HG02981 (cell line): Measurements from ENCODE around the gene DDIT4L.
"Not testable (repeated sequence)": the region's sequence is repeated elsewhere in the genome, so short reads cannot be mapped to it uniquely, and the experiment has no call there.

ENCODE experiments used
- ATAC-seq: cut with Tn5 transposase; IDR thresholded peaks from one replicate; pipeline ENCODE4 v1.9.1; 2021; ENCODE audit warnings: mild to moderate bottlenecking, moderate library complexity; ENCODE audit not compliant: unreplicated experiment

The DDIT4L gene

DNA sequence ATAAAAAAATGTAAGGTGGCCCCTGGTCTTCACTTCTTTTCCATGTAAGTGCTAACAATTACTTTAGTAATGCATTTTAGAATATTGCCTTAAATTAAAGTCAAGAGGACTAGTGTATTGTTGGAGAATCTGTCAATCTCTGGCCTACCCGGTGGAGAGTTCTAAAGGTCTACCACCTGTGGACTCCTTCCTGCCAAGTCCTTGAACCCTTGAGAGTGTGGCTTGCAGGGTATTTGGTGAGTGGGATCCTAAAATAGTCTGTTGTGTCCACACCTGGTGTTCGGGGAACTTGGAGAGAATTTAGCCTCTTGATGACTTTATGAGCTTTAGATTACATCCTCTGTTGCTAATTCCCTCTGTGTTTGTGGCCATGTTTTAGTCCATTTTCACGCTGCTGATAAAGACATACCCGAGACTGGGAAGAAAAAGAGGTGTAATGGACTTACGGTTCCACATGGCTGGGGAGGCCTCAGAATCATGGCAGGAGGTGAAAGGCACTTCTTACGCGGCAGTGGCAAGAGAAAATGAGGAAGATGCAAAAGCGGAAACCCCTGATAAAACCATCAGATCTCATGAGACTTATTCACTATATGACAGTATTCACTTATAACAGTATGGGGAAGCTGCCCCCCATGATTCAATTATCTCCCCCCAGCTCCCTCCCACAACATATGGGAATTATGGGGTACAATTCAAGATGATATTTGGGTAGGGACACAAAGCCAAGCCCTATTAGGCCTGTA is 23.8 kb downstream of the DDIT4L start:
- ATAC-seq = no peak

DNA sequence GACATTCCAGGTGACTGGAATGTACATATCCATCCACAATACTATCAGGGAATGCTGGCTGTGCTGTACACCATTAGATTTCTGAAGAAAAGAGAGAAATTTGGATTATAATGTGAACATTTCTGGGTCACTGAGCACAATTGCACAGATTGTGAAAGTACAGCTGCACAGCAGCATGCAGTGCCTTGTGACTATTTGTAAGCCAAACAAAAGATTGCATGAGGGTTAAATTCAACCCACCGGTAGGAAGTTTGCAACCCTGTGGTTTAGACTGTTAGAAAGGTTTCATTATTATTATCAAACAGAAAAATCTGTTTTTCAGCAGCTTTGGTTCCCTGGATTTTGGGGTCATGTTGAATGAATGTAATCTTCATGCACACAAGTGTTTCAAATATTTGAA is 24.5 kb downstream of the DDIT4L start:
- ATAC-seq = no peak

DNA sequence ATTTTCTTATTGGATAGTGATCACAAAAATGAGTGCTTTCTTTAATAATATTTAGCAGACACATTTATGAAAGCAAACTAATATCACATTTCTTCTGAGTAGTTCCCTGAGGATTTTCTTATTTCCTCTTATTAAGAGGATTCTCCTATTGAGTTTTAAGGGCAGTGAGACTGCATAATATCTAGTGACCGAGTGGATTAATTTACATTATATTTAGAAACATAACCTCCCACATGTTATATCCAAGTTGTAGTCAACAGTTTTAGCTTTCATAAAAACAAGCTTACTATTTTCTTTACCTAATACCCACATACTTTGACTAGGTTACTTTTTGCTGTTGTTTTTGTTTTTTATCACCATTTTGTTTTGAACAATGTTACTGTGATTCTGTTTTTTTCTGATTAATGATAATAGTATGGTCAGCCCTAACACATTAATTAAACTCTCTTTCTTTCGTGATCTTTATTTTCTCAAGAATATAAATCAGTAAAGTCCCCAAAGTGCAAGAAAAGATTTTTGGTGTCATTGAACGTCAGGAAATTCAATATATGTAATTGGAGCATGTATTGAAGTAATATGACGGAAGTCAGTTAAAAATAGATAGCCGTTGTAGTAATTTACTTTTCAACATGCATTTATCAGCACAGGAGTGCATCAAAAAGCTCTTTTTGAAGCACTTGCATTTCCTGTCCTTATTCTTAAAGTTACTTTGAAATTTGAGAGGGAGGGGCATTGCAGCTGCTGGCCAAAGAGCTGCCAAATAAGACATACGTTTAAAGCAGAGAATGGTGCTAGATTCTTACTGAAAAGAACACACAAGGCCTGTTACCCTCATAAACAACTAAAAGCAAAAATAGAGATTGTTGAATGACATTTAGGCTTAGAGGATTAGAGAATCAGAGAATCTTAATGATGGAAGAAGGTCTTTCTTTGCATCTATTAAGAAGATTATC is 25.2 kb downstream of the DDIT4L start:
- ATAC-seq = no peak

DNA sequence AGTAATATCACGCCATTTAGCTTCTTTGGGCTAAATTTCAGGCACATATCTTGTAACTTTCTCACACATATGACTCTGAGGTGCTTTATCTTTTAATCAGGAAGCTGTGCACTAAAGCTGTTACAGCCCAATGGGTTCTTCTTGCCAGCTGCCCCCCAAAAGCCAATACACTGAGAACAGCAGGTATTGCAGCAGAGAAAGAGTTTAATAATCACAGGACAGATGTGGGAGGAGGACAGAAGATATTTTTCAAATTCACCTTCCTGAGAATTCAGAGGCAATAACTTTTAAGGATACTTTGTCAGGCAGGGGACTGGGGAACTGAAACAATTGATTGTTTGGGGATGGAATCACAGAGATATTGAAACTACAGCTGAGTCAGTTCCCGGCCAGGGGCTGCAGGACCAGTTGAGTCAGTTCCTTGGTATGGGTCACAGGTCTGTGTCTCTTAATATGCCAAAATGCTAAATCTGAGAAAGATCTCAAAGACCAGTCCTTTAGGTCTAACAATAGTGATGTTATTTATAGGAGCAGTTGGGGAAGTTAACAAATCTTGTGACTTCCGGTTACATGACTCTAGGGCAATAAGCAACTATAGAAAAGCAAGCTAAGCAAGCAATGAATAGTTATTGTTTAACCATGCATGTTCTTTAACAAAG is 28.1 kb downstream of the DDIT4L start:
- peak; percentile 73 for ATAC-seq

DNA sequence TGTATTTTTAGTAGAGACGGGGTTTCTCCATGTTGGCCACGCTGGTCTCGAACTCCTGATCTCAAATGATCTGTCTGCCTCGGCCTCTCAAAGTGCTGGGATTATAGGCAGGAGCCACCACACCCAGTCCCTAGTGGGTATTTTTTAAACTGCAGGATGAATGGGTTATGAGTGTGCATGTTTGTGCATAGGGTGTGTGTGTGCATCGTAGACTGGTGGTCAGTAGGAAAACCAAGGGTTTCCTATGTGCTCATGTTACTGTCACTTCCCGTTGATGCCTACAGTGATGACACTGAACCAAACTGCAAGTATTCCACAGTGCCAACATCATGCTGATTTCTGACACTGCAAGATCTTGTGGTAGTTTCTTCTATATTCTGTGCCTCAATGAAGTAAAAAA is 41.1 kb downstream of the DDIT4L start:
- ATAC-seq = no peak

DNA sequence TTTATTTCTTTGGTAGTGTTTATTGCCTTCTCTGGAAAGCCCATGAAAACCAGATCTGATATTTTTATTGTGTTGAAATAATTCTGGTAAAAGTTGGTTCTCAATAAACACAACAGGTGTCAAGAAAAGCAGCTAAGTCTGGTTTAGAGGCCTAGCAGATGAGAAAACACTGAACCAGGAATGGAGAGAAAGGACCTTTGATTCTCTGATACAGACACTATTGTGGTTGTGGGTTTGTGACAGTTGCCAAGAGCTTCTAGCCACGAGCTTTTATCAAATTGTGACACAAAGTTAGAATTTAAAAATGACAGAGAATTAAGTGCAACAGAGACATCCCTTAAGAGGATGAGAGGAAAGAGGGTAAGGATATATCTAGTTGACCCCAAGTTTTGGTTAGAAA is 42.6 kb downstream of the DDIT4L start:
- no peak for ATAC-seq

DNA sequence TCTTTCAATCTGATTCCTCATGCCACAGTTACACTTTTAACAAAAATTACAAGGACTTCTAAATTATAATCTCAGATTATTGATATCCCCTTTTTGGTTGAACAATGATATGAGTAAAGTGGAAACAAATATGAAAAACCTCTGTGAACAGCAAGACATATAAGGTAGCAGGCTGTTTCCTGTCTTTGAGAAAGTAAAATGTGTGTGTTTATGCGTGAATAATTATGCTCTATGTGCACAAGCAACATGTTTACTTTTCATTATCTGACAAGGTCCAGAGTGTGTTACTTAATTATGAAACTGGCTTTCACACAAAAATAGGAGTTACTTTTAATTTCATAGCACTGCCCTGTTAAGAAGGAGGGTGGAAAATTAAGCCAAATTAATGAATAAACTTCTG is 43.1 kb downstream of the DDIT4L start:
- ATAC-seq = no peak

DNA sequence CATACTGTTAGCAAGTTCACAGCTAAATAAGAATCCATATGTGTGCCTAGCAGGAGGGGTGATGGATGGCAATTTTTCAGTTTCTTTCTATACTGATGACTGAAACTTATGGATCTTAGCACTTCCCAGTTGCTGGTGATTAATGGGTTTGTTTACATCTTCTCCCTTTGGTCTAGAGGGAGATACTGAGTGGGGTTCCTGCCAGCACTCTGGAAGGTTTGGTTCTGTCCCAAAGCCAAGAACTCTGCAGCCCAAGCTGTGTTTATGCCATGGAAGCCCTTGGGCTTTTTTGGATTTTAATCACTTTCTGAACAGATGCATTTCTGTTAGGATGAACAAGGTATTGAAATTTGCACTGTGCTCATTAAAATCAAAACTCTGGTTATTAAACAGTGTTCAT is 43.5 kb downstream of the DDIT4L start:
- no peak for ATAC-seq

DNA sequence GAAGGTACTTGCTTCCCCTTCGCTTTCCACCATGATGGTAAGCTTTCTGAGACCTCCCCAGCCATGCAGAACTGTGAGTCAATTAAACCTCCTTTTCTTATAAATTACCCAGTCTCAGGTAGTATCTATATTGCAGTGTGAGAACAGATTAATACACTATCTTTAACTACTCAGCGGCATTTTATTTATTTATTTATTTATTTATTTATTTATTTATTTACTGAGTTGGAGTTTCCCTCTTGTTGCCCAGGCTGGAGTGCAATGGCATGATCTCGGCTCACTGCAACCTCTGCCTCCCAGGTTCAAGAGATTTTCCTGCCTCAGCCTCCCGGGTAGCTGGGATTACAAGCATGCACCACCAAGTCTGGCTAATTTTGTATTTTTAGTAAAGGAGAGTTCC is 52.9 kb downstream of the DDIT4L start:
- not testable (repeated sequence) for ATAC-seq
